ENCODE measurements around the gene RTL10. TPM values are rescaled to one million over a fixed set of nuclear protein-coding genes. Genes with fewer than 3 reads are reported as not detected.

The RTL10 gene
- total RNA-seq, 1 experiment from 2014 or later = 24.4 TPM

DNA sequence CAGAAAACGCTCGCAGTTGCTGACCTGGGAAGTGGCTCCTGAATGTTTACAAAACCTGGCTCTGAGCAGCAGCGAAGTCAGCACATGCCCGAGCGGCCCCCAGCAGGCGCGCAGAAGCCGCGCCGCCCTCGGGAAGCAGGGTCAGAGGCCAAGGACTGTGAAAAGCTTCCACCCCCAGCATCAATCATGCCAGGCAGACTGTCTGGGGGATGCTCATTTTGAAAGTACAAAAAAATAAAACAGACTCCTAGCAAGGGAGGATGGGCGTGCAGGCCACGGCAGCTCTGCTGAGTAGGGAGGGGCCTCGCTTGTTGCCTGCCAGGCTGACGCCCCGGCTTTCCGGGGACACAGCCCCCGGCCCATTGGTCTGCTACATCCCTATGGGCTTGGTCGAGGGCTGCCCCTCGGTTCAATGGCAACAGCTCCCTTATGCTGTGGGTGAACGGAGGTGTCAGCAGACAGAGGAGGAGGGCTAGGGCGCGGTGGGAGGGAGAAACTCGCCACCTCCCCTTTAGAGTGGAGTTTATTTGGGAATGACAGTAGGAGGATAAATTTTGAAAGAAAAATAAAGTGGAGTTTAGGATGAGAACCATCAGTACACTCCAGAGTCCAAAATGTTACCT, 37.7 kb upstream of the RTL10 start:
- H4K20me1 ChIP-seq (ENCODE audit: control insufficient read depth, insufficient read depth, insufficient read length) = no peaks in the 10 kb centered on the region
- H3K4me3 Mint-ChIP-seq = peak overlapping the region in 1 of 2 experiments; percentile 36; a peak in 2 of 5 replicates
- WGBS (ENCODE audit: extremely low coverage, insufficient read length, low lambda C conversion rate) = no CpG with 5 or more reads among the region's 24 CpGs
- H3K4me1 ChIP-seq (ENCODE audit: insufficient read depth, low read length) = peaks cover 5% of the 10 kb centered on the region; the same call in 1 of the 2 replicates
- H3K27ac Mint-ChIP-seq = peak overlapping the region in 1 of 3 experiments; percentile 90; a peak in 2 of 7 replicates
- TF ChIP-seq, protein P1, sequence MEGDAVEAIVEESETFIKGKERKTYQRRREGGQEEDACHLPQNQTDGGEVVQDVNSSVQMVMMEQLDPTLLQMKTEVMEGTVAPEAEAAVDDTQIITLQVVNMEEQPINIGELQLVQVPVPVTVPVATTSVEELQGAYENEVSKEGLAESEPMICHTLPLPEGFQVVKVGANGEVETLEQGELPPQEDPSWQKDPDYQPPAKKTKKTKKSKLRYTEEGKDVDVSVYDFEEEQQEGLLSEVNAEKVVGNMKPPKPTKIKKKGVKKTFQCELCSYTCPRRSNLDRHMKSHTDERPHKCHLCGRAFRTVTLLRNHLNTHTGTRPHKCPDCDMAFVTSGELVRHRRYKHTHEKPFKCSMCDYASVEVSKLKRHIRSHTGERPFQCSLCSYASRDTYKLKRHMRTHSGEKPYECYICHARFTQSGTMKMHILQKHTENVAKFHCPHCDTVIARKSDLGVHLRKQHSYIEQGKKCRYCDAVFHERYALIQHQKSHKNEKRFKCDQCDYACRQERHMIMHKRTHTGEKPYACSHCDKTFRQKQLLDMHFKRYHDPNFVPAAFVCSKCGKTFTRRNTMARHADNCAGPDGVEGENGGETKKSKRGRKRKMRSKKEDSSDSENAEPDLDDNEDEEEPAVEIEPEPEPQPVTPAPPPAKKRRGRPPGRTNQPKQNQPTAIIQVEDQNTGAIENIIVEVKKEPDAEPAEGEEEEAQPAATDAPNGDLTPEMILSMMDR (conservative IDR thresholded peaks at IDR 0.05) = no peak
- no peaks in the 10 kb centered on the region; the same call in 1 of the 2 replicates for H3K27me3 ChIP-seq (ENCODE audit: insufficient read depth, low read length)
- H4K8ac ChIP-seq (replicated peaks; ENCODE audit: insufficient read length, low read depth, low read length) = no peak overlapping the region
- no peak overlapping the region for H2AK5ac ChIP-seq (ENCODE audit: insufficient read length, low read length)
- H3K4ac ChIP-seq (ENCODE audit: low read depth, low read length) = no peak overlapping the region
- H3K79me1 ChIP-seq (ENCODE audit: insufficient read depth, low read depth, low read length, poor library complexity, severe bottlenecking) = no peaks in the 10 kb centered on the region
- H3K9ac ChIP-seq (ENCODE audit: extremely low read depth, insufficient read length, low read length) = no peak overlapping the region
- peaks cover 25 to 28% of the 10 kb centered on the region in 2 experiments for H3K4me1 Mint-ChIP-seq
- no peak overlapping the region for H2AFZ ChIP-seq (ENCODE audit: low read length)
- no peak overlapping the region for H3K4me2 ChIP-seq (ENCODE audit: insufficient read depth, insufficient read length, low read length)
- no peaks in the 10 kb centered on the region for H3K9me3 ChIP-seq (ENCODE audit: control insufficient read depth, low read depth, low read length)
- no peak overlapping the region for H3K27ac ChIP-seq (ENCODE audit: insufficient read length, low read depth, low read length)
- H2BK15ac ChIP-seq (ENCODE audit: low read depth, low read length) = no peak overlapping the region
- no peak overlapping the region for H2BK5ac ChIP-seq (ENCODE audit: insufficient read length, low read length)
- H3K14ac ChIP-seq (ENCODE audit: insufficient read depth, low read length) = no peak overlapping the region; the same call in 1 of the 2 replicates
- H2BK20ac ChIP-seq (ENCODE audit: low read depth, low read length, poor library complexity, severe bottlenecking) = no peak overlapping the region
- no peaks in the 10 kb centered on the region for H3K9me3 Mint-ChIP-seq
- no peak overlapping the region for H4K91ac ChIP-seq (ENCODE audit: insufficient read length, low read depth, low read length)
- H3K23ac ChIP-seq (ENCODE audit: insufficient read length, low read depth, low read length) = no peak overlapping the region
- DNase-seq = no peak
- H3K56ac ChIP-seq (ENCODE audit: insufficient read length, low read depth, low read length) = no peak overlapping the region
- H4K5ac ChIP-seq (ENCODE audit: insufficient read length, low read depth, low read length) = no peak overlapping the region
- no peaks in the 10 kb centered on the region for H3K23me2 ChIP-seq (ENCODE audit: insufficient read length, low read depth, low read length, poor library complexity, severe bottlenecking)
- peak overlapping the region; percentile 8 for H3K18ac ChIP-seq (ENCODE audit: insufficient read length, low read depth, low read length)
- H2BK12ac ChIP-seq (ENCODE audit: insufficient read length, low read depth, low read length) = no peak overlapping the region
- no peak overlapping the region for H3T11ph ChIP-seq (ENCODE audit: low read length)
- H3K27me3 Mint-ChIP-seq (ENCODE audit: low read depth) = no peaks in the 10 kb centered on the region
- H3K36me3 Mint-ChIP-seq (ENCODE audit: insufficient read depth in 1 of 3, low read depth in 3 of 3) = peaks cover under 1 to 7% (median 6%) of the 10 kb centered on the region in 3 experiments; a peak in 2 of 7 replicates
- no peak overlapping the region for H2BK120ac ChIP-seq (ENCODE audit: low read depth, low read length, poor library complexity, severe bottlenecking)
- H3K79me2 ChIP-seq (ENCODE audit: insufficient read depth, low read length) = no peaks in the 10 kb centered on the region

Data from H9 (cell line).